ENCODE data around the gene PHACTR3.

Gene PHACTR3

GRCh38 chr20:59603176-59603575 lies 1.2 kb upstream of the PHACTR3 start:
- TF ChIP-seq CTCF (IDR thresholded peaks at IDR 0.05): no peak
- Histone ChIP-seq H3K4me3 (no peak overlapping the region), H3K27ac (no peak overlapping the region)
- DNase-seq (ENCODE audit: low spot score): no peak

- Histone ChIP-seq H3K4me3 (peak overlapping the region; percentile 61), H3K27ac (no peak overlapping the region)
- TF ChIP-seq CTCF (IDR thresholded peaks at IDR 0.05): no peak
- DNase-seq (ENCODE audit: low spot score): no peak
These were observed 631 bp downstream of the PHACTR3 start for GRCh38 chr20:59604741-59605600.

- no peak for TF ChIP-seq CTCF (IDR thresholded peaks at IDR 0.05)
- Histone ChIP-seq H3K4me3 (peak overlapping the region; percentile 61), H3K27ac (no peak overlapping the region)
- no peak for DNase-seq (ENCODE audit: low spot score)
These were observed 1.4 kb downstream of the PHACTR3 start for GRCh38 chr20:59605601-59606364.

GRCh38 chr20:59606566-59606965 lies 2.2 kb downstream of the PHACTR3 start:
- Histone ChIP-seq H3K4me3 (no peak overlapping the region), H3K27ac (no peak overlapping the region)
- DNase-seq (ENCODE audit: low spot score): no peak
- no peak for TF ChIP-seq CTCF (IDR thresholded peaks at IDR 0.05)

- H3K27ac ChIP-seq: no peak overlapping the region
These were observed 4.1 kb downstream of the PHACTR3 start for GRCh38 chr20:59608396-59608795.

GRCh38 chr20:59608871-59609270 lies 4.5 kb downstream of the PHACTR3 start:
- no peak overlapping the region for H3K27ac ChIP-seq
- TF ChIP-seq CTCF (IDR thresholded peaks at IDR 0.05): no peak
- DNase-seq (ENCODE audit: low spot score): no peak
- no peak overlapping the region for H3K4me3 ChIP-seq

More at GRCh38 chr20:59608396-59608795, 4.1 kb downstream of the PHACTR3 start:
- TF ChIP-seq CTCF (IDR thresholded peaks at IDR 0.05): no peak
- H3K4me3 ChIP-seq: no peak overlapping the region
- DNase-seq (ENCODE audit: low spot score): no peak

All from coronary artery (tissue), 2 donors.